OCI-M2 (cell line): ENCODE results near the gene FAM25A.
"Not testable (repeated sequence)": the region's sequence is repeated elsewhere in the genome, so short reads cannot be mapped to it uniquely, and the experiment has no call there.

Experiments
- DNase-seq: peaks from one replicate; lab custom pipeline; 2025; ENCODE audit not compliant: unreplicated experiment; lab: John Stamatoyannopoulos, UW

The FAM25A gene

DNA sequence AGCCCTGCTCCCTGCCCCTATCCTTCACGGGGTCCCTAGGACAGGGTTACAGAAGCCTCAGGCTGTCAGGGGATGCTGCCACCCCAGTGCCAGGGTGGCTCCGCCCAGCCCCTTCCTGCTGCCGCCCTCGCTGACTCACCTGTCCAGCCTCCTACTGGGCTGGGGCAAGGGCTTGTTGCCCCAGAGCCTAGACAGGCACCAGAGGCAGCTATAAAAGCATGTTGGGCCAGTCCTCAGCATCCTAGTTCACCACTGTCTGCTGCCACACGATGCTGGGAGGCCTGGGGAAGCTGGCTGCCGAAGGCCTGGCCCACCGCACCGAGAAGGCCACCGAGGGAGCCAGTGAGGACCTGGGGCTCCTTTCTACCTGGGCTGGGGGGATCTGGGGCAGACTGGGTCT is at the start of gene FAM25A:
FAM25A (plus strand) TSS at position 239 of the 400 bp plus-strand sequence; CDS start at position 270, 31 bp downstream.
- not testable (repeated sequence) for DNase-seq

DNA sequence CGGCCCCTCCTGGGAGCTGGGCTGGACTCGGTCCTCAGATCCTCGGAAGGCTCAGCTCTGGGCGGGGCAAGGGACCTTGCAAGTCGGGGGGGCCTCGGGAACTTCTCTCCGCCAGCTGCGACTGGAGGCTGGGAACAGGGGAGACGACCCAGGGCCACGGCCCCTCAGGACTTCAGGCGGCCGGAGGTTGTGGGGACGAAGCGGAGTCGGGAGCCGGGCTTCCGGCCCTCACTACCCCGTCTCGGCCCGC is 49.2 kb upstream of the FAM25A start:
- no peak for DNase-seq

DNA sequence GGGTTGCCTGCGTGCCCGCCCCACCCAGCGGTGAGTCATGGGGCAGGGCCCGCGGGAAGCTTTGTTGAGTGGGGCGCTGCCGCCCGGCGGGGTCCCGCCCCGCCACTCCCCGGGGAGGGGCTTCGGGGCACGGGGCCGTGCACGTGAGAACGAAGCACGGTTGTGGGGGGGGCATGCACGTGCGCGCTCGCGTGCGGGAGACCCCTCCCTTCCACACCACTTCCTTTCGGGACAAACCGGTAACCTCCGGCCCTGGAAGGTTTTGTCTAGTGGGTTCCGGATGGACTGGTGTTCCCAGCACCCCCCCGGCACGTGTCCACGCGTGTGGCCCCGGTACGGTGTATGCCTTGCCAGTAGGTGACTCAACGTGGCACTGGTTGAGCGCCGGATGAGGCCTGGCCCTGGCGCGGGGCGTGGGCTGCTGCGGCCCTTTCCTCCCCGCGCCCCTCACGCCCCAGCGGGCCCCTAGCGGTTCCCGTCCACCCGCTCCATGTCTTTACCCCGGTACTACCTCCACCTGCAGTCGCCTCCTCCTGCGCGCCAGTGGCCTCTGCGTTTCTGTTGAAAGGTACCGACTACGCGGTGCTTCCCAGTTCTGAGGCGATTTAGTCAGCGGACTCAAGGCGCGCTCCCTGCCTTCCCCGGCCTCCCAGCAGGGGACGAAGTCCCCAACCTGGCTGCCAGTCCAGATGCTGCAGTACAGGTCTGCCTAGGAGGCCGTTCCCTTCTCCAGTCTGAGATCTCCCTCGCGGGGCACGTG is 48.7 kb upstream of the FAM25A start:
- no peak for DNase-seq

DNA sequence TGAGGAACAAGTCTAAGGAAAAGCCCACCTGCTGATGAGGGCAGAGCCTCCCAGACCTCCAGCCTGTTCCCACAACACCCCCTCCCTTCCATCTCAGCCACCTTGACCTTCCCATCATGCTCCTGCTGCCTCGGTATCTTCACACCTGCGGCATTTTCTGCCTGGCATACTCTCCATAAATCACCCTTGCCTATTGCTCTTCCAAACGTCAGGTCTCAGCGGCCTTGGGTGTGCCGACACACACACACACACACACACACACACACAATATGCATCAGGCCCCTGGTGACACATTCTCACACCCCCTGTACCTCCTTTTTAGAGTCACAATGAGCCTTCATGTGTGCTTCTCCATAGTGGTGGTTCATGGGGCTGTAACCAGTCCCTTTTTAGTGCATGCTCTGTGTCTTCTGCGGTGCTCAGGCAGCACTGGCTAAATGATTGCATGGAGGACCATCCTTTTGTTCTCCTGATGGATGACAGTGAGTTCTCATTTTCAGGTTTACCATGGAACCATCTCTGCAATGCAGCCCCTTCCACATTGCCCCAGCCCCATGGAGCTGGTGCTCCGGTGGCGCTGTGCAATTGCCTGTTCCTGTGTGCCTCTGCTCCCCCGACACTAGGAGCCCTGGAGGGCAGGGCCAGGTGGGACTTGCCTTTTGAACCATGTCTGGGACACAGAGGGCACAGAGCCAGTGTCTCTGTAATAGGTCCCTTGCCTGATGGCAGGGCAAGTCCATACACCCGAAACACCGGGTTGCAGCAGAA is 47.3 kb upstream of the FAM25A start:
- no peak for DNase-seq

DNA sequence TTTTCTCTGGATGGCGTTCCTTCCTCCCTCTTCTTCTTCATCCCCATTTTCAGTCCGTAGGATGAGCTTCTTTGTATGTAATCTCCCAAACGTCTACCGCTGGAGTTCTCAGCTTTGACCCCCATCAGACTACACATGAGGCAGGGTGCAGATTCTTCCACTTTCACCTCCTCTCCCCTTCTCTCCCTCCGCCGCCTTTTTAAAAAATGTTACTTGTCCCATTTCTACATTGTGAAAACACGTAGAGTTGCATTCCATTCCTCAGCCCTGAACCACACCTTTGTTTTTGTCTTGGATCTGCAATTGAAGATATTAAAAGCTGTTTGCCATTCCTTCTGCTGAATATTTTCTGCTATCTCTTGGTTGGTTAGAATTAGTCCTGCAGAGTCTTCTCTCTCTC is 45.6 kb upstream of the FAM25A start:
- no peak for DNase-seq

DNA sequence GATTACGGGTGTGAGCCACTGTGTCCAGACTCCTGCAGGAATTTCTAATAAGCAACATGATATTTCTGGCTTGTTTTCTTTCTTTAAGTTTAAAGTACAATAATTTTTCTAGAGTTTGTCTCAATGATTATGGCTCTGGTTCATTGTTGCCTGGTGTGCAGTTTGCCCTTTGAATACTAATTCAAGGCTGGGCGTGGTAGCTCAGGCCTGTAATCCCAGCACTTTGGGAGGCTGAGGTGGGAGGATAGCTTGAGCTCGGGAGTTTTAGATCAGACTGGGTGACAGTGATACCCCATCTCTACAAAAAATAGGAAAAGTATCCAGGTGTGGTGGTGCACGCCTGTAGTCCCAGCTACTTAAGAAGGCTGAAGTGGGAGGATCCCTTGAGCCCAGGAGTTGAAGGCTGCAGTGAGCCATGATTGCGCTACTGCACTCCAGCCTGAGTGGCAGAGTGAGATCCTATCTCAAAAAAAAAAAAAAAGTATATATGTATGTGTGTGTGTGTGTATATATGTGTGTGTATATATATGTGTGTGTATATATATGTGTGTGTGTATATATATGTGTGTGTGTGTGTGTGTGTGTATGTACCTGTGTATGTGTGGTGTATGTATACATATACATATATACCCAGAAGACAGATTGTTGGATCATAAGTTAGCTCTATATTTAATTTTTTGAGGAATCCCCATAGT is 43.6 kb upstream of the FAM25A start:
- no peak for DNase-seq

- DNase-seq, result not testable (repeated sequence)
Observed at GRCh38 chr10:86978457-86978856, 41.6 kb upstream of the FAM25A start.

DNA sequence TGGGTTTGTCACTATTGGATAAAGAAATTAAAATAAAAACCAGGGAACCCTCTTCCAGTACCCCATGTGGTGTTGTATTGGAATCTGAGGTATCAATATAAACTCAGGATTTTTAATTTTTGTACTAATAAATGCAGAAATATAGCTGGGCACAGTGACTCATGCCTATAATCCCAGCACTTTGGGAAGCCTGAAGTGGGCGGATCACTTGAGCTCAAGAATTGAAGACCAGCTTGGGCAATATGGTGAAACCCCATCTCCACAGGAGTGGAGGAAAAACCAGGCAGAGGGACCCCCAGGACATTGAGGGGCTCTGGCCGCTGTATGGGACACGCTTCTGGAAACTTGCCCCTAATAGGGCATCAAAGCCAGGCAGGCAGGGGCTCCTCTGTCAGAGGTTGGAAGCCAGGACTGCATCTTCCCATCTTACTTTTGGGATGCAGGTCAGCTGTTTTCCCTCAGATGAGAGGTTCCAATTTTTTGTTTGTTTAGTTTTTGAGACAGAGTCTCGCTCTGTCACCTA is 40.7 kb upstream of the FAM25A start:
- no peak for DNase-seq

GRCh38 chr10:86979977-86980448 is 40.1 kb upstream of the FAM25A start:
- DNase-seq, result no peak

DNA sequence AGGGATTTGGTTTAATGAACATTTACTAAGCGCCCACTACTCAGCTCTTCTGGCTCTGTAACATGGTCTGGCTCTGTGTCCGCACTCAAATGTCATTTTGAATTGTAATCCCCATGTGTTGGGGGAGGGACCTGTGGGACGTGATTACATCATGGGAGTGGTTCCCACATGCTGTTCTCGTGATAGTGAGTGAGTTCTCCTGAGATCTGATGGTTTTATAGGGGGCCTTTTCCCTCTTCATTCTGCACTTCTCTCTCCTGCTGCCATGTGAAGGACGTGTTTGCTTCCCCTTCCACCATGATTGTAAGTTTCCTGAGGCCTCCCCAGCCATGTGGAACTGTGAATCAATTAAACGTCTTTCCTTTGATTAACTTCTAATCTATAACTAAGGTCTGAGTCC is 39.1 kb upstream of the FAM25A start:
- DNase-seq, result not testable (repeated sequence)

DNA sequence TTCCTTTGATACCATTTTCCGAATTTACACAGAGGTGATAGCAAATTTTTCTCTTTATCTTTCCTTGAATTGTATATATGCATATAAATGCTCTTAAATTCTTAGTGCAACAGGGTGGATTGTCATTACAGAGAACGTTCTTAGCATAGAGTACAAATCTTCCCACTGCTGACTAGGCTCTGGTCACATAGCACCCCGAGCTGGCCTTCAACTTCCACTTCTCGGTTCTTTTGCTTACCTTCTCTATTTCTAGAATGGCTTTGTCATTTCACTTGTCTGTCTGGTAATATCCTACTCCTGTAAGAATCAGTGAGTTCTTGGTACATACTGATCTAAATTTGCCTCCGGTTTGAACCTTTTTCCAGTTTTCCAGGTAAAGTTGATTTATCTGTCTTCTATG is 38.4 kb upstream of the FAM25A start:
- no peak for DNase-seq

DNA sequence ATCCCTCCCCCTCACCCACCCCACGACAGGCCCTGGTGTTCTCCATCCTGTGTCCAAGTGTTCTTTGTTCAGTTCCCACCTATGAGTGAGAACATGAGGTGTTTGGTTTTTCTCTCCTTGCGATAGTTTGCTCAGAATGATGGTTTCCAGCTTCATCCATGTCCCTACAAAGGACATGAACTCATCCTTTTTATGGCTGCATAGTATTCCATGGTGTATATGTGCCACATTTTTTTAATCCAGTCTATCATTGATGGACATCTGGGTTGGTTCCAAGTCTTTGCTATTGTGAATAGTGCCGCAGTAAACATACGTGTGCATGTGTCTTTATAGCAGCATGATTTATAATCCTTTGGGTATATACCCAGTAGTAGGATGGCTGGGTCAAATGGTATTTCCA is 35.6 kb upstream of the FAM25A start:
- DNase-seq, result not testable (repeated sequence)

DNA sequence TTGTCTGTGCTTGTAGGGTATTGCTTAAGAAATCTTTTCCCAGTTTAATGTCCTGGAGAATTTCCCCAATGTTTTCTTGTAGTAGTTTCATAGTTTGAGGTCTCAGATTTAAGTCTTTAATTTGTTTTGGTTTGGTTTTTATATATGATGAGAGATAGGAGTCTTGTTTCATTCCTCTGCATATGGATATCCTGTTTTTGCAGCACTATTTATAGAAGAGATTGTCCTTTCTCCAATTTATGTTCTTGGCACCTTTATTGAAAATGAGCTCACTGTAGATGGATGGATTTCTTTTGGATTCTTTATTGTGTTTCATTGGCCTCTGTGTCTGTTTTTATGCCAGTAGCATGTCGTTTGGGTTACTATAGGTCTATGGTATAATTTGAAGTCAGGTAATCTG is 31.6 kb upstream of the FAM25A start:
- DNase-seq, result no peak

GRCh38 chr10:86991362-86991761 is 28.7 kb upstream of the FAM25A start:
- not testable (repeated sequence) for DNase-seq

DNA sequence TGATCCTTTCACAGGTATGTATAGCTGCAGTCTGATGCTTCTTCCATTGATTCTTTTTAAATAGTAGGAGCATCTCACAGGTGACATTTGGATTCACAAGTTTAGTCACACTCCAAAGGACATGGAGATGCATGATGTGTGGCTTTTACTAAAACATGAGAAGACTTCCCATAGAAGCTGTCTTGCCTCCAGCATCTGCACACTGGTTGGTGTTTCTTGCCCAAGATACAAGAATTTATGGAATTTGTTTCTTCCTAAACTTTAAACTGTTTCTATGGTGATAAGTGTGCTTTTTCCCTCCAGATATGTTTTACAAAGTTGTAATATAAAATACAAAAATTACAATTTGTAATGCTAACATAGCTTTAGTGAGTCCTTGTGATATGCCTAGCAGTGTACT is 27.6 kb upstream of the FAM25A start:
- DNase-seq, result no peak

DNA sequence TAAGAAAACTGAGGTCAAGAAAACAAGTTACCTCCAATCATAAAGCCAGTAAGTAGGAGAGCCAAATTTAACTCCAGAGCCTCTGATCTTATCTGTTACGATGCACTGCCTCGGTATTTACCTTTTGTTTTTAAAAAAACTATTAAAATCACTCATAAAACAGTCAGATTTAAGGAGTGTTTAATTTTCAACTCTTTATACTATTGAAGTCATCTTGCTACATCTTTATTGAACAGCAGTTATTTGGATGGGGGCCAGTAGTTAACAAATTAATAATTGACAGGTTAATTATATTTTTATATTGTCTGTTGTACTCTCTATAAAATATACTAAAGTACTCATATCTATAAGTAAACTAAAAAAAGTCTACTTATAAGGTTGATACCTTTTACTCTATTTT is 27.2 kb upstream of the FAM25A start:
- no peak for DNase-seq

DNA sequence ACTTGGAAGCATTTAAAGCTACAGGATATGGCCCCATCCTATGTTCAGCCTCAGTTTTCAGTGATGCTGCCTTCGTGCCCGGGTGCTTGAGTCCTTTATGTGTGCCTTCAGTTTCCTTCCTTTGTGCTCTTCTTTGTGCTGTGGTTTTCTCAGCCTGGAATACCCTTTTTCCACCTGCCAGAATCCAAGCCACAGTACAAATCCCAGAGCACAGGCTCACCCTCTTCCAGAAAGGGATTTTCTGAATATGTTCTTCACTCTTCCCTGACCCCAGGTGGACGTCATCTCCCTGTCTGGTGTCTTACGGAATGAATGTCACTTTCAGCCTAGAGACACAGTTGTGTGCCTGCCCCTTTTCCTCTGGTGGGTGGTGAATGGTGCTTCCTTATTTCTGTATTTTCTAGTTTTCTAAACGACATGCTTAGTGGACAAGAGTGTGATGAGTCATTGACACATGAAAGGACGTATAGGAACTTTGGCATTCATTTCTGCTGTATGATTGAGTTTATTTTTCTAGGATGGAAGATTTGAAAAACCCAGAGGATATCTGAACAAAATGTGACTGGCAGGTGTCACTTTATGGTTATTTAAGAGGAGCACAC is 20.2 kb upstream of the FAM25A start:
- DNase-seq, result not testable (repeated sequence)

GRCh38 chr10:87000491-87000890 is 19.6 kb upstream of the FAM25A start:
- no peak for DNase-seq

GRCh38 chr10:87007124-87007523 is 13.0 kb upstream of the FAM25A start:
- not testable (repeated sequence) for DNase-seq

DNA sequence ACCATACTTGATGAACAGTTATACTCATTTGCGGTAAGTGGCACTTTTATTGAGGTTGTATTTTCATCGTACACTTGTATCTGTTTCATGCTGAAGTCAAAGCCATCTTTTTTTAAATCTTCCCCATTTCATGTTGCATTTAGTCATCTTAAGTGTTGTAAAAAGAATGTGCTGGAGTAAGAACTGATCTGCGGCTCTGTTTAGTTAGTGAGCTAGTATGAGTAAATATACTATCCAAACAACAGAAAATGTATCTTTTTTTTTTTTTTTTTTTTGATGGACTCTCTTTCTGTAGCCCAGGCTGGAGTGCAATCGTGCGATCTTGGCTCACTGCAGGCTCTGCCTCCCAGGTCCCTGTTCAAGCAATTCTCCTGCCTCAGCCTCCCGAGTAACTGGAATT is 12.4 kb upstream of the FAM25A start:
- not testable (repeated sequence) for DNase-seq

DNA sequence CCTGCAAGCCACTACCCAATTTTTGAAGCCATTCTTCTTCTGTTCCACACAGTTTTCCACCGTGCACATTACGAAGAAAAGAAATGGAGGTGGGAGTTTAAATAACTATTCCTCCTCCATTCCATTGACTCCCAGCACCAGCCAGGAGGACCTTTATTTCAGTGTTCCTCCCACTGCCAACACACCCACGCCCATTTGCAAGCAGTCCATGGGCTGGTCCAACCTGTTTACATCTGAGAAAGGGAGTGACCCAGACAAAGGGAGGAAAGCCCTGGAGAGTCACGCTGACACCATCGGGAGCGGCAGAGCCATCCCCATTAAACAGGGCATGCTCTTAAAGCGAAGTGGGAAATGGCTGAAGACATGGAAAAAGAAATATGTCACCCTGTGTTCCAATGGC is 11.8 kb upstream of the FAM25A start:
- DNase-seq, result not testable (repeated sequence)
